H9 (cell line): Measurements from ENCODE around the gene DIS3L2. TPM values are rescaled to one million over a fixed set of nuclear protein-coding genes. Genes with fewer than 3 reads are reported as not detected.

ENCODE experiments used
- DNase-seq: peaks from one replicate; pipeline ENCODE4 v3.0.0-alpha.2; 2017
- H2AFZ ChIP-seq: one replicate; pipeline ENCODE4 v1.6.1; 2013; ENCODE audit warnings: mild to moderate bottlenecking, low read length, control low read depth, moderate library complexity
- H2AK5ac ChIP-seq: 2 replicates; pipeline ENCODE4 v1.6.1; 2013; ENCODE audit warnings: low read length, control low read depth, mixed read lengths; ENCODE audit not compliant: insufficient read length
- H2BK120ac ChIP-seq: one replicate; pipeline ENCODE4 v1.6.1; 2013; ENCODE audit warnings: low read depth, mild to moderate bottlenecking, low read length, control low read depth, inconsistent platforms; ENCODE audit not compliant: poor library complexity, severe bottlenecking
- H2BK12ac ChIP-seq: 2 replicates; pipeline ENCODE4 v1.6.1; 2013; ENCODE audit warnings: low read length, control low read depth, mixed read lengths, low read depth; ENCODE audit not compliant: insufficient read length
- H2BK15ac ChIP-seq: 2 replicates; pipeline ENCODE4 v1.6.1; 2013; ENCODE audit warnings: low read depth, low read length, control low read depth
- H2BK20ac ChIP-seq: one replicate; pipeline ENCODE4 v1.6.1; 2013; ENCODE audit warnings: low read depth, mild to moderate bottlenecking, low read length, control low read depth, inconsistent platforms; ENCODE audit not compliant: poor library complexity, severe bottlenecking
- H2BK5ac ChIP-seq: 2 replicates; pipeline ENCODE4 v1.6.1; 2013; ENCODE audit warnings: low read length, control low read depth, mixed read lengths; ENCODE audit not compliant: insufficient read length
- H3K14ac ChIP-seq: 2 replicates; pipeline ENCODE4 v1.6.1; 2013; ENCODE audit warnings: low read length, control low read depth; ENCODE audit not compliant: insufficient read depth
- H3K18ac ChIP-seq: 2 replicates; pipeline ENCODE4 v1.6.1; 2013; ENCODE audit warnings: low read depth, mild to moderate bottlenecking, mixed read lengths, low read length, control low read depth; ENCODE audit not compliant: insufficient read length
- H3K23ac ChIP-seq: 2 replicates; pipeline ENCODE4 v1.6.1; 2013; ENCODE audit warnings: low read length, control low read depth, mixed read lengths, low read depth; ENCODE audit not compliant: insufficient read length
- H3K23me2 ChIP-seq: 2 replicates; pipeline ENCODE4 v1.6.1; 2013; ENCODE audit warnings: low read depth, mild to moderate bottlenecking, mixed read lengths, low read length, control low read depth; ENCODE audit not compliant: insufficient read length, poor library complexity, severe bottlenecking
- H3K27ac ChIP-seq: 2 replicates; pipeline ENCODE4 v1.5.1; 2013; ENCODE audit warnings: low read length, control low read depth, mixed read lengths, low read depth; ENCODE audit not compliant: insufficient read length
- H3K27me3 ChIP-seq: 2 replicates; pipeline ENCODE4 v1.6.1; 2013; ENCODE audit warnings: low read length, control low read depth, inconsistent platforms; ENCODE audit not compliant: insufficient read depth
- H3K4ac ChIP-seq: 2 replicates; pipeline ENCODE4 v1.6.1; 2013; ENCODE audit warnings: low read depth, mild to moderate bottlenecking, control low read depth, inconsistent platforms, low read length, moderate library complexity
- H3K4me1 ChIP-seq: 2 replicates; pipeline ENCODE4 v1.6.1; 2013; ENCODE audit warnings: low read length, control low read depth, inconsistent platforms; ENCODE audit not compliant: insufficient read depth
- H3K4me2 ChIP-seq: 2 replicates; pipeline ENCODE4 v1.6.1; 2013; ENCODE audit warnings: low read length, control low read depth, mixed read lengths; ENCODE audit not compliant: insufficient read length, insufficient read depth
- H3K56ac ChIP-seq: 2 replicates; pipeline ENCODE4 v1.6.1; 2013; ENCODE audit warnings: low read depth, mild to moderate bottlenecking, mixed read lengths, low read length, control low read depth; ENCODE audit not compliant: insufficient read length
- H3K79me1 ChIP-seq: 2 replicates; pipeline ENCODE4 v1.6.1; 2013; ENCODE audit warnings: low read depth, mild to moderate bottlenecking, moderate library complexity, low read length, control low read depth, inconsistent platforms; ENCODE audit not compliant: insufficient read depth, poor library complexity, severe bottlenecking
- H3K79me2 ChIP-seq: 2 replicates; pipeline ENCODE4 v1.6.1; 2013; ENCODE audit warnings: low read length, control low read depth, inconsistent platforms; ENCODE audit not compliant: insufficient read depth
- H3K9ac ChIP-seq: 2 replicates; pipeline ENCODE4 v1.6.1; 2013; ENCODE audit warnings: low read length, control low read depth, mixed read lengths; ENCODE audit not compliant: insufficient read length; ENCODE audit errors: extremely low read depth
- H3K9me3 ChIP-seq: one replicate; pipeline ENCODE4 v1.6.1; 2013; ENCODE audit warnings: low read depth, low read length, inconsistent platforms; ENCODE audit not compliant: control insufficient read depth
- H3T11ph ChIP-seq: one replicate; pipeline ENCODE4 v1.6.1; 2013; ENCODE audit warnings: mild to moderate bottlenecking, low read length, control low read depth, inconsistent platforms
- H4K20me1 ChIP-seq: one replicate; pipeline ENCODE4 v1.6.1; 2013; ENCODE audit not compliant: control insufficient read depth, insufficient read length, insufficient read depth
- H4K5ac ChIP-seq: 2 replicates; pipeline ENCODE4 v1.6.1; 2013; ENCODE audit warnings: low read depth, mild to moderate bottlenecking, mixed read lengths, low read length, control low read depth; ENCODE audit not compliant: insufficient read length
- H4K8ac ChIP-seq: replicated peaks from 2 replicates; pipeline ENCODE4 v1.6.1; 2013; ENCODE audit warnings: low read length, control low read depth, mixed read lengths, low read depth; ENCODE audit not compliant: insufficient read length
- H4K91ac ChIP-seq: 2 replicates; pipeline ENCODE4 v1.6.1; 2013; ENCODE audit warnings: low read depth, mild to moderate bottlenecking, moderate library complexity, mixed read lengths, low read length, control low read depth; ENCODE audit not compliant: insufficient read length
- H3K27ac Mint-ChIP-seq, 3 experiments: 2 replicates in 2 of 3; 3 replicates in 1 of 3; pipeline ENCODE4 v1.8.0; 2020 to 2021; ENCODE audit warnings: mixed read lengths in 3 of 3, mild to moderate bottlenecking in 1 of 3, moderate library complexity in 1 of 3
- H3K27me3 Mint-ChIP-seq: 2 replicates; pipeline ENCODE4 v1.8.0; 2021; ENCODE audit warnings: low read depth, mild to moderate bottlenecking, moderate library complexity, mixed read lengths
- H3K36me3 Mint-ChIP-seq, 3 experiments: 2 replicates in 2 of 3; 3 replicates in 1 of 3; pipeline ENCODE4 v1.8.0; 2020 to 2021; ENCODE audit warnings: low read depth in 3 of 3, mixed read lengths in 3 of 3; ENCODE audit not compliant: insufficient read depth in 1 of 3
- H3K4me1 Mint-ChIP-seq, 2 experiments: 2 replicates each; pipeline ENCODE4 v1.8.0; 2020; ENCODE audit warnings: mixed read lengths in 2 of 2
- H3K4me3 Mint-ChIP-seq, 2 experiments: 2 replicates in 1 of 2; 3 replicates in 1 of 2; pipeline ENCODE4 v1.8.0; 2020 to 2021; ENCODE audit warnings: mild to moderate bottlenecking in 2 of 2, mixed read lengths in 2 of 2, moderate library complexity in 1 of 2
- H3K9me3 Mint-ChIP-seq, 2 experiments: 2 replicates in 1 of 2; 3 replicates in 1 of 2; pipeline ENCODE4 v1.8.0; 2020; ENCODE audit warnings: mild to moderate bottlenecking in 2 of 2, mixed read lengths in 2 of 2, moderate library complexity in 1 of 2
- CTCF ChIP-seq: fragments of 200-600 bp; sonication (generic); conservative IDR thresholded peaks from 3 replicates; pipeline ENCODE4 v1.8.0; 2021; ENCODE audit warnings: antibody characterized with exemption, mild to moderate bottlenecking
- WGBS: extraction: QIAGEN DNeasy Blood & Tissue Kit; methylation state at CpG from one replicate; pipeline ENCODE4 v1.1.7; 2013; ENCODE audit warnings: missing lambda C conversion rate, low lambda C conversion rate, mixed read lengths; ENCODE audit not compliant: insufficient read length; ENCODE audit errors: extremely low coverage; 5-methylcytosine and 5-hydroxymethylcytosine counted together
- total RNA-seq: library from RNA; stranded (reverse); gene quantifications from 2 replicates; pipeline ENCODE4 v1.2.1, GENCODE V29; 2021

The DIS3L2 gene
- total RNA-seq, 1 experiment from 2014 or later: 28.1 TPM

- no peaks in the 10 kb centered on the region for H3K9me3 ChIP-seq
- no peak overlapping the region for H3K23ac ChIP-seq
- Mint-ChIP-seq H3K27me3 (peaks cover 11% of the 10 kb centered on the region), H3K9me3 (no peaks in the 10 kb centered on the region), H3K4me3 (no peak overlapping the region), H3K27ac (peak overlapping the region in 2 of 3 experiments; percentile 28 to 65; a peak in 2 of 7 replicates), H3K36me3 (0 out of 7 replicates have a peak, but pooled peaks cover 0 to 2% (median 0%) of the 10 kb centered on the region in 3 experiments), H3K4me1 (peaks cover 23 to 31% of the 10 kb centered on the region in 2 experiments)
- H2BK5ac ChIP-seq: no peak overlapping the region
- no peak overlapping the region for H4K91ac ChIP-seq
- no peak overlapping the region for H3K18ac ChIP-seq
- H3K9ac ChIP-seq: no peak overlapping the region
- no peak for DNase-seq
- no peak overlapping the region for H3K56ac ChIP-seq
- H3K79me1 ChIP-seq: no peaks in the 10 kb centered on the region
- H3K27me3 ChIP-seq: no peaks in the 10 kb centered on the region
- H3K14ac ChIP-seq: no peak overlapping the region
- H2BK12ac ChIP-seq: no peak overlapping the region
- H4K8ac ChIP-seq: no peak overlapping the region
- no peak overlapping the region for H2AFZ ChIP-seq
- H3K23me2 ChIP-seq: no peaks in the 10 kb centered on the region
- no peak for TF ChIP-seq CTCF
- H3K27ac ChIP-seq: no peak overlapping the region
- no peak overlapping the region for H2AK5ac ChIP-seq
- no peaks in the 10 kb centered on the region for H3K79me2 ChIP-seq
- H2BK20ac ChIP-seq: no peak overlapping the region
- no peak overlapping the region for H2BK120ac ChIP-seq
- H2BK15ac ChIP-seq: no peak overlapping the region
- no peak overlapping the region for H3K4me2 ChIP-seq
- no peaks in the 10 kb centered on the region for H4K20me1 ChIP-seq
- peaks cover 2% of the 10 kb centered on the region; the same call in 1 of the 2 replicates for H3K4me1 ChIP-seq
- WGBS: no CpG with 5 or more reads among the region's 7 CpGs
- no peak overlapping the region for H3K4ac ChIP-seq
- H3T11ph ChIP-seq: no peak overlapping the region
- no peak overlapping the region for H4K5ac ChIP-seq
Measured at GRCh38 chr2:232377319-232377718, 415.8 kb downstream of the DIS3L2 start.
